Neural cell (in vitro differentiated cells): Measurements from ENCODE around the gene GPI. TPM values are rescaled to one million over a fixed set of nuclear protein-coding genes. Genes with fewer than 3 reads are reported as not detected.

Experiments
- H2AFZ ChIP-seq: fragments of 200-600, 300-800 bp; sonication (generic), shearing (Covaris generic); 2 replicates; pipeline ENCODE4 v1.6.0; 2014; ENCODE audit warnings: low read depth, mild to moderate bottlenecking, antibody characterized with exemption, low read length, moderate library complexity
- H3F3A ChIP-seq: fragments of 200-600 bp; shearing (Covaris generic); 2 replicates; pipeline ENCODE4 v1.6.1; 2016; ENCODE audit warnings: mild to moderate bottlenecking, moderate library complexity, mixed read lengths, antibody characterized with exemption, low read length; ENCODE audit not compliant: insufficient read depth, poor library complexity, severe bottlenecking
- H3K27ac ChIP-seq: fragments of 200-600, 300-800 bp; sonication (generic), shearing (Covaris generic); 2 replicates; pipeline ENCODE4 v1.5.1; 2014; ENCODE audit warnings: mild to moderate bottlenecking, low read length, moderate library complexity
- H3K27me3 ChIP-seq: fragments of 300-800, 200-600 bp; sonication (generic), shearing (Covaris generic); 2 replicates; pipeline ENCODE4 v1.6.0; 2014; ENCODE audit warnings: mild to moderate bottlenecking, low read depth, low read length, moderate library complexity; ENCODE audit not compliant: insufficient read depth
- H3K36me3 ChIP-seq: fragments of 300-800, 200-600 bp; sonication (generic), shearing (Covaris generic); 2 replicates; pipeline ENCODE4 v1.5.1; 2014; ENCODE audit warnings: mild to moderate bottlenecking, antibody characterized with exemption, low read length, moderate library complexity; ENCODE audit not compliant: insufficient read depth
- H3K4me2 ChIP-seq: fragments of 300-800, 200-600 bp; sonication (generic), shearing (Covaris generic); 2 replicates; pipeline ENCODE4 v1.6.0; 2014; ENCODE audit warnings: mild to moderate bottlenecking, low read length
- H3K4me3 ChIP-seq: fragments of 300-800, 200-600 bp; sonication (generic), shearing (Covaris generic); 2 replicates; pipeline ENCODE4 v1.5.1; 2014; ENCODE audit warnings: mild to moderate bottlenecking, low read length, moderate library complexity
- H3K79me2 ChIP-seq: fragments of 200-600 bp; shearing (Covaris generic); replicated peaks from 2 replicates; pipeline ENCODE4 v1.6.0; 2014; ENCODE audit warnings: mild to moderate bottlenecking, low read length, moderate library complexity; ENCODE audit not compliant: insufficient read depth
- H3K9ac ChIP-seq: fragments of 300-800, 200-600 bp; sonication (generic), shearing (Covaris generic); 2 replicates; pipeline ENCODE4 v1.6.1; 2016; ENCODE audit warnings: mild to moderate bottlenecking, low read length, mixed read lengths
- H3K9me2 ChIP-seq: fragments of 200-600 bp; shearing (Covaris generic); 2 replicates; pipeline ENCODE4 v1.6.1; 2016; ENCODE audit warnings: mild to moderate bottlenecking, low read length, mixed read lengths; ENCODE audit not compliant: insufficient read depth
- H3K9me3 ChIP-seq: fragments of 200-600, 300-800 bp; sonication (generic), shearing (Covaris generic); 2 replicates; pipeline ENCODE4 v1.6.1; 2016; ENCODE audit warnings: mild to moderate bottlenecking, mixed run types, low read length, moderate library complexity, mixed read lengths
- H4K20me1 ChIP-seq: fragments of 200-600 bp; shearing (Covaris generic); 2 replicates; pipeline ENCODE4 v1.6.1; 2016; ENCODE audit warnings: mild to moderate bottlenecking, mixed run types; ENCODE audit not compliant: insufficient read depth
- EP300 ChIP-seq: fragments of 450-650 bp; conservative IDR thresholded peaks from 2 replicates; pipeline ENCODE4 v1.6.1; 2014; ENCODE audit warnings: antibody characterized with exemption, mild to moderate bottlenecking, moderate library complexity; ENCODE audit not compliant: poor library complexity, severe bottlenecking
- EZH2 ChIP-seq: fragments of 200-600, 300-800 bp; shearing (Covaris generic), sonication (generic); IDR thresholded peaks from 2 replicates; pipeline ENCODE4 v1.6.1; 2014; ENCODE audit warnings: antibody characterized with exemption, low read length, borderline replicate concordance, mild to moderate bottlenecking; ENCODE audit not compliant: insufficient read depth, poor library complexity, severe bottlenecking
- MXI1 ChIP-seq: fragments of 450-650 bp; conservative IDR thresholded peaks from 2 replicates; pipeline ENCODE4 v1.6.1; 2014; ENCODE audit warnings: antibody characterized with exemption, mild to moderate bottlenecking; ENCODE audit not compliant: poor library complexity, severe bottlenecking
- POLR2AphosphoS5 ChIP-seq: IDR thresholded peaks from 2 replicates; pipeline ENCODE4 v1.6.1; 2012
- RAD21 ChIP-seq: fragments of 450-650 bp; conservative IDR thresholded peaks from 2 replicates; pipeline ENCODE4 v1.6.1; 2014; ENCODE audit warnings: antibody characterized with exemption, mild to moderate bottlenecking, moderate library complexity
- SMC3 ChIP-seq: fragments of 450-650 bp; conservative IDR thresholded peaks from 2 replicates; pipeline ENCODE4 v1.6.1; 2014; ENCODE audit warnings: antibody characterized with exemption, mild to moderate bottlenecking, moderate library complexity; ENCODE audit not compliant: poor library complexity
- TAF1 ChIP-seq: IDR thresholded peaks from 2 replicates; pipeline ENCODE4 v1.6.1; 2012; ENCODE audit warnings: low read depth
- polyA plus RNA-seq: library from polyadenylated mRNA; depleted of rRNA; stranded (reverse); fragments of >200 nt; gene quantifications from 2 replicates; pipeline ENCODE4 v1.2.3, GENCODE V29; 2014
- TF ChIP-seq, protein P1 (sequence below): fragments of 450-650 bp; IDR thresholded peaks from 2 replicates; pipeline ENCODE4 v1.5.1; 2014; ENCODE audit warnings: antibody characterized with exemption, mild to moderate bottlenecking, moderate library complexity; ENCODE audit not compliant: poor library complexity, severe bottlenecking
- TF ChIP-seq, protein P2 (sequence below): IDR thresholded peaks from 2 replicates; pipeline ENCODE4 v1.6.1; 2012; ENCODE audit warnings: borderline replicate concordance

The GPI gene
- polyA plus RNA-seq, 1 donor from 2014 or later: 113 TPM

DNA sequence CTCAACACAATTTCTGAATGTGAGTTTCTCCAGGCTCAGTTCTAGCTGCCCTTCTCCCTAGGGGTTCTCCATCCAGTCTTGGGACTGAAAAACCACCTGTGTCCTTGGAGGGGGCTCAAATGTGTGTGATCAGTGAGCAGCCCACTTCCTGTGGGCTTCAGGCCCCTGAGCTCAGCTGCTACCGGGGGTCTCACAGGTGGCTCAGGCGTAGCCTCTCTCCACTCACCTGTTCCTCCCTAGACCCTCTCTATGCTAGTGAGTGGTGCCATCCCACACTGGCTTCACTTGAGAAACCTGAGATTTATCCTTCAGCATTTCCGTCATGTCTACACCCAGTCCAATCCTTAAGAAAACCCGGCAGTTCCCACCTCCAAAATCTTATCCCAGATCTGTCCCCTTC lies 39.8 kb upstream of the GPI start:
- Histone ChIP-seq H3K4me2 (no peak overlapping the region), H3K4me3 (no peak overlapping the region), H3K27ac (no peak overlapping the region), H2AFZ (no peak overlapping the region), H3K27me3 (no peaks in the 10 kb centered on the region), H3K36me3 (peaks cover 9% of the 10 kb centered on the region), H3K9me3 (no peaks in the 10 kb centered on the region), H3K9me2 (no peaks in the 10 kb centered on the region), H4K20me1 (no peaks in the 10 kb centered on the region), H3F3A (no peaks in the 10 kb centered on the region), H3K9ac (no peak overlapping the region), H3K79me2 (no peaks in the 10 kb centered on the region)
- TF ChIP-seq EZH2: no peak
- TF ChIP-seq POLR2AphosphoS5: no peak
- no peak for TF ChIP-seq MXI1
- no peak for TF ChIP-seq EP300
- TF ChIP-seq RAD21: no peak
- TF ChIP-seq SMC3: no peak
- no peak for TF ChIP-seq TAF1
- TF ChIP-seq, protein P1, sequence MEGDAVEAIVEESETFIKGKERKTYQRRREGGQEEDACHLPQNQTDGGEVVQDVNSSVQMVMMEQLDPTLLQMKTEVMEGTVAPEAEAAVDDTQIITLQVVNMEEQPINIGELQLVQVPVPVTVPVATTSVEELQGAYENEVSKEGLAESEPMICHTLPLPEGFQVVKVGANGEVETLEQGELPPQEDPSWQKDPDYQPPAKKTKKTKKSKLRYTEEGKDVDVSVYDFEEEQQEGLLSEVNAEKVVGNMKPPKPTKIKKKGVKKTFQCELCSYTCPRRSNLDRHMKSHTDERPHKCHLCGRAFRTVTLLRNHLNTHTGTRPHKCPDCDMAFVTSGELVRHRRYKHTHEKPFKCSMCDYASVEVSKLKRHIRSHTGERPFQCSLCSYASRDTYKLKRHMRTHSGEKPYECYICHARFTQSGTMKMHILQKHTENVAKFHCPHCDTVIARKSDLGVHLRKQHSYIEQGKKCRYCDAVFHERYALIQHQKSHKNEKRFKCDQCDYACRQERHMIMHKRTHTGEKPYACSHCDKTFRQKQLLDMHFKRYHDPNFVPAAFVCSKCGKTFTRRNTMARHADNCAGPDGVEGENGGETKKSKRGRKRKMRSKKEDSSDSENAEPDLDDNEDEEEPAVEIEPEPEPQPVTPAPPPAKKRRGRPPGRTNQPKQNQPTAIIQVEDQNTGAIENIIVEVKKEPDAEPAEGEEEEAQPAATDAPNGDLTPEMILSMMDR: no peak
- TF ChIP-seq, protein P2, sequence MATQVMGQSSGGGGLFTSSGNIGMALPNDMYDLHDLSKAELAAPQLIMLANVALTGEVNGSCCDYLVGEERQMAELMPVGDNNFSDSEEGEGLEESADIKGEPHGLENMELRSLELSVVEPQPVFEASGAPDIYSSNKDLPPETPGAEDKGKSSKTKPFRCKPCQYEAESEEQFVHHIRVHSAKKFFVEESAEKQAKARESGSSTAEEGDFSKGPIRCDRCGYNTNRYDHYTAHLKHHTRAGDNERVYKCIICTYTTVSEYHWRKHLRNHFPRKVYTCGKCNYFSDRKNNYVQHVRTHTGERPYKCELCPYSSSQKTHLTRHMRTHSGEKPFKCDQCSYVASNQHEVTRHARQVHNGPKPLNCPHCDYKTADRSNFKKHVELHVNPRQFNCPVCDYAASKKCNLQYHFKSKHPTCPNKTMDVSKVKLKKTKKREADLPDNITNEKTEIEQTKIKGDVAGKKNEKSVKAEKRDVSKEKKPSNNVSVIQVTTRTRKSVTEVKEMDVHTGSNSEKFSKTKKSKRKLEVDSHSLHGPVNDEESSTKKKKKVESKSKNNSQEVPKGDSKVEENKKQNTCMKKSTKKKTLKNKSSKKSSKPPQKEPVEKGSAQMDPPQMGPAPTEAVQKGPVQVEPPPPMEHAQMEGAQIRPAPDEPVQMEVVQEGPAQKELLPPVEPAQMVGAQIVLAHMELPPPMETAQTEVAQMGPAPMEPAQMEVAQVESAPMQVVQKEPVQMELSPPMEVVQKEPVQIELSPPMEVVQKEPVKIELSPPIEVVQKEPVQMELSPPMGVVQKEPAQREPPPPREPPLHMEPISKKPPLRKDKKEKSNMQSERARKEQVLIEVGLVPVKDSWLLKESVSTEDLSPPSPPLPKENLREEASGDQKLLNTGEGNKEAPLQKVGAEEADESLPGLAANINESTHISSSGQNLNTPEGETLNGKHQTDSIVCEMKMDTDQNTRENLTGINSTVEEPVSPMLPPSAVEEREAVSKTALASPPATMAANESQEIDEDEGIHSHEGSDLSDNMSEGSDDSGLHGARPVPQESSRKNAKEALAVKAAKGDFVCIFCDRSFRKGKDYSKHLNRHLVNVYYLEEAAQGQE: no peak

DNA sequence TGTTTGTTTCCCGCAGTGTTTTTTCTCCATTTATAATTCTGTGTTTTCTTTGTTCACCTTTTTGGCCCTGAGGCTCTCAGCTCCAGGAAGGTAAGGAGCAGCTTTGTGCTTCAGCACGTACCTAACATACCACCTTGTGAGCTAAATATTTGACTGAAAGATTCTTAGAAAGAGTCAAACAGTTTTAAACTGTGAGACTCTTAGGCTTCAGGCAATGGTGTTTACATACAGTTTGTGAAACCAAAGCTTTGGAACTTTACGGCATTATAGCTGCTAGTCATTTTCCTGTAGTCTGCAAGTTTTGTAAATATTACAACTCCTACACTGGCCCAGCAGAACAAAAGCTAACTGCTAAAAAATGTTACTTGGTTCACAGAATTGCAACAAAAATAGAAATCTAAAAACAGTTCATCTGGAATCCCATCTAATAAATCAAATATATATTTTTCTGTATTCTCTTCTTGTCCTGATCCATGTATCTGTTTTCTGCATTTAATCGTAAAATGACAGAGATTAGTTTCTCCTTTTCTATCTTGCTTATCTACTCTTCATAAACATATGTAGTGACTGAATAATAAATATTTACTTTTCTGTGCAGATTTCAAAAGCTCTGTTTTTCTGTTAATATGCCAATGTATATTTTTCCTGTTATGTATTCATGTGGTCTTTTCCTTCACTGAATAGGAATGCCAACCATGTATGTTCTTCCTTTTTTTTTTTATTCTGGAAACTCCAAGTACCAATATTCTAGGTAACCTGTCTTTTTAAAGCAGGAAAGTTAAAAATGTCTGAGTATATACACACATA lies 38.8 kb upstream of the GPI start:
- no peak overlapping the region for H3K9ac ChIP-seq
- no peak overlapping the region for H2AFZ ChIP-seq
- no peak overlapping the region for H3K27ac ChIP-seq
- TF ChIP-seq SMC3 (no peak), MXI1 (no peak)
- TF ChIP-seq, protein P1: no peak
- TF ChIP-seq, protein P2: no peak
- no peaks in the 10 kb centered on the region for H3F3A ChIP-seq
- H3K9me3 ChIP-seq: no peaks in the 10 kb centered on the region
- H4K20me1 ChIP-seq: no peaks in the 10 kb centered on the region
- H3K27me3 ChIP-seq: no peaks in the 10 kb centered on the region
- no peaks in the 10 kb centered on the region for H3K79me2 ChIP-seq
- no peak overlapping the region for H3K4me3 ChIP-seq
- H3K36me3 ChIP-seq: peaks cover 9% of the 10 kb centered on the region
- H3K9me2 ChIP-seq: no peaks in the 10 kb centered on the region
- H3K4me2 ChIP-seq: no peak overlapping the region
